Adrenal gland (tissue), 12 donors: ENCODE data around the gene F7. TPM values are rescaled to one million over a fixed set of nuclear protein-coding genes. Genes with fewer than 3 reads are reported as not detected.
"Not testable (repeated sequence)": the region's sequence is repeated elsewhere in the genome, so short reads cannot be mapped to it uniquely, and the experiment has no call there.

ENCODE experiments used
- DNase-seq, 7 donors: peaks; one replicate each; pipeline ENCODE4 v3.0.0-alpha.2; 2019 to 2020
- H3K27ac ChIP-seq, 5 donors: fragments of 200-600 bp; sonication (generic) in 4 of 5; 1 replicate in 3 of 5; 2 replicates in 2 of 5; pipeline versions ENCODE4 v1.5.1 to v1.8.0; 2016 to 2020; ENCODE audit warnings: mild to moderate bottlenecking in 1 of 5
- H3K27me3 ChIP-seq: fragments of 200-600 bp; 2 replicates; pipeline ENCODE4 v1.8.0; 2021
- H3K36me3 ChIP-seq, 2 donors: fragments of 200-600 bp; replicated peaks in 1 of 2; 1 replicate in 1 of 2; 2 replicates in 1 of 2; pipeline versions ENCODE4 v1.5.1 to v1.8.0; 2018 to 2022
- H3K4me1 ChIP-seq, 2 donors: fragments of 200-600 bp; replicated peaks in 1 of 2; 1 replicate in 1 of 2; 2 replicates in 1 of 2; pipeline versions ENCODE4 v1.5.1 to v1.8.0; 2018 to 2021
- H3K4me3 ChIP-seq, 4 donors: fragments of 200-600 bp; sonication (generic) in 3 of 4; one replicate each; pipeline ENCODE4 v1.5.1; 2016 to 2018
- H3K9me3 ChIP-seq, 3 donors: fragments of 200-600 bp; sonication (generic) in 1 of 3; replicated peaks in 1 of 3; 1 replicate in 2 of 3; 2 replicates in 1 of 3; pipeline versions ENCODE4 v1.5.1 to v1.8.0; 2016 to 2021
- POLR2A ChIP-seq, 2 donors: fragments of 450-650 bp; IDR thresholded peaks; one replicate each; pipeline ENCODE4 v1.6.1; 2017; ENCODE audit warnings: antibody characterized with exemption in 2 of 2, mild to moderate bottlenecking in 2 of 2, moderate library complexity in 1 of 2
- WGBS, 4 donors: extraction: QIAGEN DNeasy Blood & Tissue Kit in 2 of 4; methylation state at CpG; one replicate each; pipeline versions ENCODE4 v1.1.5 to v1.1.7; 2013 to 2017; 5-methylcytosine and 5-hydroxymethylcytosine counted together
- intact Hi-C, 2 donors: fragments of 100-400 bp; cut with DNase I; formaldehyde crosslinking; loops; one replicate each; pipeline versions ENCODE4 v1.14.1 to v1.15.0; 2022 to 2023
- polyA plus RNA-seq, 3 donors: library from polyadenylated mRNA; stranded (reverse); fragments of 200-250 nt in 2 of 3; fragments of 350-450 nt in 1 of 3; fragmentation: Illumina TruSeq in 1 of 3; extraction: RNeasy Lipid Tissue Mini Kit (QIAGEN cat#74804) in 1 of 3; gene quantifications; one replicate each; pipeline ENCODE4 v1.2.3, GENCODE V29; 2013 to 2014
- total RNA-seq, 9 donors: library from RNA; depleted of rRNA in 4 of 9; stranded (reverse); fragments of >200 nt in 4 of 9; fragments of 120-200 nt in 1 of 9; fragmentation: NEBNext Ultra II Directional in 1 of 9; extraction: Animal tissue kit (Norgen Biotek cat#: 25700) in 1 of 9; gene quantifications; one replicate each; pipeline versions ENCODE4 v1.1.0 to v1.2.4, GENCODE V29; 2013 to 2023
- TF ChIP-seq, protein P1 (sequence below), 6 experiments: fragments of 450-650 bp in 4 of 6; fragments of 200-600 bp in 2 of 6; sonication (generic) in 1 of 6; IDR thresholded peaks; 1 replicate in 5 of 6; 2 replicates in 1 of 6; pipeline versions ENCODE4 v1.5.1 to v1.8.0; 2016 to 2021; ENCODE audit warnings: antibody characterized with exemption in 6 of 6, mild to moderate bottlenecking in 2 of 6, moderate library complexity in 1 of 6
- donor health status: healthy with polysubstance abuse.
- donor health status: Bipolar disorder and iron deficiency.
- donor health status: DM: yes; HTN: yes; CAD: no.
- donor health status: DM: no; HTN: no; CAD: no.
- donor health status: DM: no; HTN: no; CAD: no.
- donor health status: DM: yes; HTN: yes; CAD: no.

The F7 gene
- total and polyA plus RNA-seq, 12 donors, result 0.05 to 0.61 (median 0.08) TPM; not detected in 7

DNA sequence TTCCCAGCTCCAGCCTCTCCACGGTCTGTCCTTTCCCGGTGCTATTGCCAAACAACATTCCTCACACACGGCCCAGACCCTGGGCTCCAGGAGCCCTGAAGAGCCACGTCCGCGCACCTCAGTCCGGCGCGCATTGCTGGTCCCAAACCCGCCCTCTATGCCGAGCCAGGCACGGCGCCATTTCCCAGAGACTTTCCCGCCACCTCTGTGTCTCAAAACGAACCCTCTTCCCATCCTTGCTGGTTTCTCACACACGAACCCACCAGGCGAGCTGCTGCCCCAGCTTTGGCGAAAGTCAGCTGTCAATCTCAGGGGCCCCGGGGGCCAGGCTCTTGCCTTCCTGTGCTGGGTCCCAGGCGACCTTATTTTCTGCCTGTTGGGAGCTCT, 28.0 kb upstream of the F7 start:
- Histone ChIP-seq H3K27ac (no peak overlapping the region), H3K4me1 (no peaks in the 10 kb centered on the region), H3K27me3 (no peaks in the 10 kb centered on the region), H3K9me3 (no peaks in the 10 kb centered on the region), H3K36me3 (peaks cover 0 to 13% of the 10 kb centered on the region in 2 donors), H3K4me3 (no peak overlapping the region)
- no peak for TF ChIP-seq POLR2A (IDR thresholded peaks at IDR 0.05)
- DNase-seq, result no peak
- intact Hi-C loops, result no loop called here
- 80 to 92% (median 87%) methylated on average over 20 of the region's 20 CpGs for WGBS, 4 donors

DNA sequence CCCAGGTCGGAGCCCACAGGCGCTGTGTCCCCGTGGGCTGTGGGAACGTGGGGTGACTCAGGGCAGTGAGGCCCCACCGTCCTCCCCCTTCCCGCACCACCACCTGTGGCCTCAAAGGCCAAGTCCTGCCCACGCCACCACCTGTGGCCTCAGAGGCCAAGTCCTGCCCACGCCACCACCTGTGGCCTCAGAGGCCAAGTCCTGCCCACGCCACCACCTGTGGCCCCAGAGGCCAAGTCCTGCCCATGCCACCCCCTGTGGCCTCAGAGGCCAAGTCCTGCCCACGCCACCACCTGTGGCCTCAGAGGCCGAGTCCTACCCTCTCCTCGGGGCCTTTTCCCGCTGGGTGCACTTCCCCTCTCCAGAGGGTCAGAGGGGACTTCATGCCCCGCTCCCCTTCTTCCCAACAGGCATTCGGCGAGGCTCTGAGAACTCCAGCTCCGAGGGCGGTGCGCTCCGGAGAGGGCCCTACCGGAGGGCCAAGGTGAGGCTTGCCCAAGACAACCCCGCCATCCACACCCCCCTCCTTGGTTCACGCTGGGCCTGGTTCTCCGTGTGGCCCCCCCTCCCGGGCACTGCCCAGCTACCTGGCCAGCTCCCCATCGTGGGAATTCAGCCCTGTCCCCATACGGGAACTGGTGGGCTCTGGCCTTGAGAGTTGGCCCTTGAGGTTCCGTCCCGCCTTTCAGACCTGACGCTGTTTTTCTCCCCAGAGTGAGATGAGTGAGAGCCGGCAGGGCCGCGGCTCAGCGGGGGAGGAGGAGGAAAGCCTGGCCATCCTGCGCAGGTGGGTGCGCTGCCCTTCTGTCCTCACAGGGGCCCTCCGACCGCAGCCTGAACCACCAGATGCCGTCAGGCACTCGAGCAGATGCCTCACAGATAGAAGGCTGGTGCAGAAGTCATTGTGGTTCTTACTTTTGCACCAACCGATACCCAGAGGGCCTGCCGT, 27.4 kb upstream of the F7 start:
- intact Hi-C loops, result no loop called here
- no peaks in the 10 kb centered on the region for H3K9me3 ChIP-seq
- no peak overlapping the region for H3K4me3 ChIP-seq
- H3K4me1 ChIP-seq, result no peaks in the 10 kb centered on the region
- 89 to 93% (median 91%) methylated on average over 23 to 42 of the region's 42 CpGs for WGBS, 4 donors
- TF ChIP-seq, protein P1, sequence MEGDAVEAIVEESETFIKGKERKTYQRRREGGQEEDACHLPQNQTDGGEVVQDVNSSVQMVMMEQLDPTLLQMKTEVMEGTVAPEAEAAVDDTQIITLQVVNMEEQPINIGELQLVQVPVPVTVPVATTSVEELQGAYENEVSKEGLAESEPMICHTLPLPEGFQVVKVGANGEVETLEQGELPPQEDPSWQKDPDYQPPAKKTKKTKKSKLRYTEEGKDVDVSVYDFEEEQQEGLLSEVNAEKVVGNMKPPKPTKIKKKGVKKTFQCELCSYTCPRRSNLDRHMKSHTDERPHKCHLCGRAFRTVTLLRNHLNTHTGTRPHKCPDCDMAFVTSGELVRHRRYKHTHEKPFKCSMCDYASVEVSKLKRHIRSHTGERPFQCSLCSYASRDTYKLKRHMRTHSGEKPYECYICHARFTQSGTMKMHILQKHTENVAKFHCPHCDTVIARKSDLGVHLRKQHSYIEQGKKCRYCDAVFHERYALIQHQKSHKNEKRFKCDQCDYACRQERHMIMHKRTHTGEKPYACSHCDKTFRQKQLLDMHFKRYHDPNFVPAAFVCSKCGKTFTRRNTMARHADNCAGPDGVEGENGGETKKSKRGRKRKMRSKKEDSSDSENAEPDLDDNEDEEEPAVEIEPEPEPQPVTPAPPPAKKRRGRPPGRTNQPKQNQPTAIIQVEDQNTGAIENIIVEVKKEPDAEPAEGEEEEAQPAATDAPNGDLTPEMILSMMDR (IDR thresholded peaks at IDR 0.05), result no peak
- TF ChIP-seq POLR2A (IDR thresholded peaks at IDR 0.05), result no peak
- H3K27me3 ChIP-seq, result no peaks in the 10 kb centered on the region
- peaks cover 0 to 13% of the 10 kb centered on the region in 2 donors for H3K36me3 ChIP-seq
- no peak for DNase-seq
- H3K27ac ChIP-seq, result no peak overlapping the region

DNA sequence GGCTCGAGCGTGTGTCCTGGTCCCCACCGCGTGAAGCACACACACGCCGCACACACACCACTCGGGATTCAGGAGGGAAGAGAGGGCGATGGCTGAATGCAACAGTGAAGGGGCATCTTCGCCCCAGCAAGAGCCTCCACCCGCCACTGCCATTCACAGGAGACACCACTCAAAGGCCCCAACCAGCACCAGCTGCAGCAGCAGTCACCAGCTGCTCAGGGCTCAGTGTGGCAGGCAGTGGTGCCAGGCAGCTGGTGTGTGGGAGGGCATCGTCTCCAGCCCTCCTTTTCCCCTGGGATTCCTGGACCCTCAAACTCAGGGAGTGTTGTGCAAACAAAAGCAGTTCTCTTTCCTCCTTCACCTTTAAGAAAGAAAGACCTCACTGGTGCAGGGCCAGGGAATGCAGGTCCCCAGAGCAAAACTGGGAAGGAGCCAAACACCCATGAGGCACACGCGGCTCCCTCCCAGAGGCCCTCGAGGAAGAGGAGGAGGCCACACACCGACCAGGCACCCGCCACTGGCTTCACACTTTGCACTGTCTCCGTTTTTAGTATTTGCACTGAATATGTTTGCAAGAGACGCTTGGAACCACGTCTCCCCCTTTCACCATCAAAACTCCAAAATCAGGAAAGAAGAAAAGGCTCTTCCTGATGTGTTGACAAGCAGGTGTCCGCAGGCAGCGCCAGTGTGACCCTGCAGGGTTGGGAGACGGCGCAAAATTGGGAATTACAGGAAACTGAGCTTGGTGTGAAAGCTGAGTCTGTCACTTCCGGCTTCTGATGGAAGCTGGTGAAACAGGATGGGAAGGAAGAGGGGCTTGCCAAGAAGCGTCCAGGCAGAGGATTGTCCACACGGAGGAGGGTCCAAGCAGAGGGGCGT, 26.4 kb upstream of the F7 start:
- DNase-seq, result no peak
- TF ChIP-seq, protein P1 (IDR thresholded peaks at IDR 0.05), result no peak
- TF ChIP-seq POLR2A (IDR thresholded peaks at IDR 0.05), result no peak
- Histone ChIP-seq H3K9me3 (no peaks in the 10 kb centered on the region), H3K27me3 (no peaks in the 10 kb centered on the region), H3K36me3 (peaks cover 0 to 13% of the 10 kb centered on the region in 2 donors), H3K4me3 (no peak overlapping the region), H3K4me1 (no peaks in the 10 kb centered on the region), H3K27ac (no peak overlapping the region)
- 63 to 72% (median 69%) methylated on average over 24 to 27 of the region's 27 CpGs for WGBS, 4 donors
- intact Hi-C loops, result no loop called here

DNA sequence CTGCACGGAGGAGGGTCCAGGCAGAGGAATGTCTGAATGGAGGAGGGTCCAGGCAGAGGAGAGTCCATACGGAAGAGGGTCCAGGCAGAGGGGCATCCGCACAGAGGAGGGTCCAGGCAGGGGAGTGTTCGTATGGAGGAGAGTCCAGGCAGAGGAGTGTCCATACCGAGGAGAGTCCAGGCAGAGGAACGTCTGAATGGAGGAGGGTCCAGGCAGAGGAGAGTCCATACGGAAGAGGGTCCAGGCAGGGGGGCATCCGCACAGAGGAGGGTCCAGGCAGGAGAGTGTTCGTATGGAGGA, 25.9 kb upstream of the F7 start:
- H3K4me3 ChIP-seq, H3K4me1 ChIP-seq, H3K27me3 ChIP-seq, intact Hi-C loops, H3K27ac ChIP-seq, H3K9me3 ChIP-seq, DNase-seq: not testable (repeated sequence)
- WGBS, 4 donors, result 39 to 65% (median 51%) methylated on average over 6 to 9 of the region's 9 CpGs
- peaks cover 0 to 13% of the 10 kb centered on the region in 2 donors for H3K36me3 ChIP-seq

DNA sequence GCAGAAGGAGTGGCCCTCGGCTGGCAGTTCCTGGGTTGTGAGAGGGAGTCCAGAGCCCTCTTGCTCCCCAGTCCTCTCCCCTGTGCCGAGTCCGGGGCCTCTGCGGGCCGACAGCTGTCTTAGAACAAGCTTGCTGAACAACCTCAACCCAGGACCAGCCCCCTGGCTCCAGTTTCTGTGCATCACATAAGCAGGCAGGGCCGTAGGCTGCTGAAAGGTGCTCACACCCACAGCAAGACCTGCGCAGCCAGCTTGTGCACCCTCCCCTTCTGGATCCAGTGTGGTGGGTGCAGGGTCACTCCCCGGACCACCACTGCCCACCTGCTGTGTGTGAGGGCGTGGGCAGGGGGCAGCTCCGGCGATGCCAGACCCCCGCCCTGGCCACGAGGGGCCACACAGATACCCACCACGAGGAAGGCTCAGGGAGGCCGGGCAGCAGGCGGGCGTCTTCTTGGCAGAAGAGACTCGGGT, 25.2 kb upstream of the F7 start:
- intact Hi-C loops, result no loop called here
- DNase-seq, result no peak
- H3K4me3 ChIP-seq, result no peak overlapping the region
- no peaks in the 10 kb centered on the region for H3K27me3 ChIP-seq
- H3K9me3 ChIP-seq, result no peaks in the 10 kb centered on the region
- no peaks in the 10 kb centered on the region for H3K4me1 ChIP-seq
- peaks cover 0 to 13% of the 10 kb centered on the region in 2 donors for H3K36me3 ChIP-seq
- no peak overlapping the region for H3K27ac ChIP-seq
- 78 to 88% (median 82%) methylated on average over 2 to 18 of the region's 18 CpGs for WGBS, 4 donors
- no peak for TF ChIP-seq POLR2A (IDR thresholded peaks at IDR 0.05)
- TF ChIP-seq, protein P1 (IDR thresholded peaks at IDR 0.05), result no peak
